DMS53 treated with DMSO at 0.1 percent for 48 hours (cell line): ENCODE data around the gene ACTG1.

Experiments used
- DNase-seq: peaks from one replicate; lab custom pipeline; 2025; ENCODE audit not compliant: unreplicated experiment; lab: John Stamatoyannopoulos, UW

The ACTG1 gene

DNA sequence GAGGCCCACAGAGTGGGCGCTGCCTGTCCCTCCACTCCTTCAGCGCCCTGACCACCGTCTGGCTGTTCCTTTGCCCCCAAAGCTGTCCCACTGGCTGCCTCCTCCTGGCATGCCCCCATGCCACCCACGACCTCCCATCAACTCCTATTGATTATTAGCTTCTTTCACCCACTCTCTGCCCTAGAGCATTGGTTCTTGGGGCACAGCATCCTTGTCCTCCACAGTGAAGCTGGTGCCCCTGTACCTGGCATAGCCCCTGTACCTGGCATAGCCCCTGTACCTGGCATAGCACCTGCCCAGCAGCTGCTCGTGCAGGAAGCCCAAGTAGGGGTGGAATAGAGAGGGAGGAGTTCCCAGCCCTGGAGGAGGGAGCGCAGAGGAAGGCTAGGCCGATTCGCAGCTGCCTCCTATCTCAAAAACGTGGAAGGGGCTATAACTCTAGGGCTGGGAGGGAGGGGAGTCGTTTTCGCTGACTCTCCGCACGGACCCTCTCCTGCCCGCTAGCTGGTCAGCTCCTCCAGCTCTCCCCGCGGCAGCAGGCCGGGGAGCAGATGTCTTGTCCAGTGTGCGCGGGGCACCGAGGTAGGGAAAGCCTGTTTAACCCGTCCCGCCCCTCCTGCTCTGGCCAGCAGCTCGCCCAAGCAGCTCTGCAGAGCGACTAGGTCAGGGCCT, 5.7 kb upstream of the ACTG1 start:
- peak; percentile 84 for DNase-seq

DNA sequence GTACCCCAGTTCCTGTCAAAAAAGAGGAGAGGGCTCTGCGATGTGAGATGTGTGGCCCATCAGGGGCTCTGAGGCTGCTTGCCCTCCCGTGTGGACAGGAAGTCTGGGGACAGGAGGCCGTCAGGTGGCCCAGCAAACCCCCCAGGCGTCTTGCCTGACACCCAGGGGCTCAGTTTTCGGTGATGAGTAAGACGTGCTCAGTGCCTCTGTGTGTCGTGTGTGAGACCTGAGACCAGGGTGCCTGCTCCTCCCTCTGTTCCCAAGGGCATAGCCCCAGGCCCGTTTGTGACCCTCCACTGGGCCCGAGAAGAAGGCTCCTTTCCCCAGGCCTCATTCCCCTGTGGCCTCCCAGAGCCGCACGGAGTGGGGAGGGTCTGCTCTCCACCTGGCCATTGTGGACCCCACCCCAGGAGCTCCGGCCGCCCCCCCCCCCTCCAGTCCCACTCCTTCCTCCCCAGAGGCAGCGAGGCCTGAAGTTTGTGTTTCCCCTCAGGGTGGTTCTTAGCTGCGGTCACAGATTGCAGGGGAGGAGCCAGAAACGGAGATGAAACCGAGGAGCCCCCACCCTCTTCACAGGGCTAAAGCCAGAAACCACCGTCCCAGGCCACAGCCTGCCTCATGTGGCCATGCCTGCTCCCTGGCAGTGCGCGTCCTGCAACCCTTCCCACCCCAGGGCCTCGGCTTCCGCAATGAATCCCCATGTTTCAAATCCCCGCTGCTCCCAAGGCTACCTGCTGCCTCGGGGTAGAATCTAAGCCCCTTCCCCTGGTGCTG, 4.9 kb upstream of the ACTG1 start:
- DNase-seq: no peak

DNA sequence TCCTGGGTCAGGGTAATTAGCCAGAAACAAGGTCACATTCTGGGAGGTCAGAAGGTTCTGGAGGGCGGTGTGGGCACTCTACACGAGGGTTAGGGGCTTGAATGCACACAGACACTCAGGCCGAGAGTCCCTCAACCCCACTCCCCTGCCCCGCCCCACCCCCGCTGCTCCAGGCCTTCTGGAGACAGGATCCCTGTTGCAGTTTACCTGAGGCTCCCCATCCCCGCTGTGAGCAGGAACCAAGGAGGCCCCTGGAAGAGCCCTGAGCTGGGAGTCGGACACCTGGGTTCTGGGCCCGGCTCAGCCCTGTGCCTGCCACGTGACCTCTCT, 4.4 kb upstream of the ACTG1 start:
- no peak for DNase-seq

DNA sequence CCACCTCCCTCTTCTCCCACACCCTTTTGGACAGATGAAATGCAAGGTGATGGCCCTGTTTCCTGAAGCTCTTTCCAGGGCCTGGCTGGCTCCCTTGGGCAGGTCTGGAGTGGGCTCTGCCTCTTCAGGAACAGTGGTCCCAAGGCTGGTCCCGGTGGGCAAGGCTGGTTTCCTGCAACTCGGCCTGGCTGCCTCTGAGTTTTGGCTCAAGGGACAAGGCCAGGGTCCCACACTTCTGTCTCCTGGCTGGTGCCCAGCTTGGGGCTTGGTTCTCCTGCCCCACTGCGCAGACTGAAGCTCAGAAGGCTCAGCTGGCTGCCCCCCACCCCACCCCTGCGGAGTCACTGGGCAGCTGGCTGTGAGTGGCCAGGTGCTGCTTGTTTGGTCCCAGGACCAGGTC, 3.8 kb upstream of the ACTG1 start:
- no peak for DNase-seq

- no peak for DNase-seq
These were observed 3.0 kb upstream of the ACTG1 start for GRCh38 chr17:81515530-81516041.

GRCh38 chr17:81514739-81515529, 2.3 kb upstream of the ACTG1 start:
- peak; percentile 79 for DNase-seq

DNA sequence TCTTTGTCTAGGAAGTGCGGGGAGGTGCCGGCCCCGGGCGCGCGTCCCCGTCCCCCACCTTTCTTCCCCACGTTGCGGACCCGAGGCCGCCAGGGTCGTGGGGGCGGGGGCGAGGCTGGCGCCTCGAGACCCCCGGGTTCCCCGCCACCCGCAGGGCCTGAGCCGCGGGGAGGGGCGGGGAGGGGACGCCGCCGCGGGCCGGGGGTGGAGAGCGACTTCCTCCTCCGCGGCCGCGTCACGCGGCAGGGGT, 1.8 kb upstream of the ACTG1 start:
- DNase-seq: no peak

DNA sequence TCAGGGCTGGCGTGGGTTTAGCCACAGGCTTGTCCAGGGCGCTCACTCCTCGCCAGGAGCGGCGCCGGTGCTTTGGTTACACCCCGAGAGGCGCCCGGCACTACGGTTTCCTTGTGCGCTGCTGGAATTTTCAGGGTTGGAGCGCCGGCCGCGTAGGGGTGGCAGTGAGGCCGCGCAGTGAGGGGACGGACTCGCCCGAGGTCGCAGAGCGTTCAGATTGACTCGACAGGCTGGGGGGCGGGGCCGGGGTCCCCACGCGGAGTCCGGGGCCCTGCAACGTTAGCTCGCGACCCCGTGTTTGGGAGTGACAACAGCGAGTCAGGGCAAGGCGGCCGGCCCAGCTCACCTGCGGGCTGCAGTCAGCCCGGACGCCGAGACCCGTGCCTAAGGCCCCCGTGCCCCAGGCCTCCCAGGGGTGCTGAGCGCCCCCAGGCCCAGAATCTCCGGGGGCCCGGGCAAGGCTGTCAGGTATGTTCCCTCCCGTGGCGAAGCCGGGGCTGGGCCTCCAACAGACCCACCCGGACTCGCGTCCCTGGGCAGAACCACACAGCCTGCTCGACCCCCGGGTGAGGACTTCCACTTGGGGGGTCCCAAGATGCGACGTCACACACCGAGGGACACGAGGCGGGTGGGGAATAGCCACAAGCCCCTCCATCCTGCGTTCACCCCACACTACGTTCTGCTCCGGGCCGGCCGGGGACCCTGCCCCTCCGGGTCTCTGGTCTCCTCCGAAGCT, 1.3 kb upstream of the ACTG1 start:
- DNase-seq: peak; percentile 74

- DNase-seq: peak; percentile 74
These were observed 763 bp upstream of the ACTG1 start for GRCh38 chr17:81513372-81513752.

GRCh38 chr17:81511804-81512561, 616 bp downstream of the ACTG1 start:
- DNase-seq: no peak

- no peak for DNase-seq
These were observed 1.1 kb downstream of the ACTG1 start for GRCh38 chr17:81511554-81511803.

- no peak for DNase-seq
These were observed 1.6 kb downstream of the ACTG1 start for GRCh38 chr17:81510785-81511553.

GRCh38 chr17:81509972-81510784, 2.4 kb downstream of the ACTG1 start:
- DNase-seq: no peak

GRCh38 chr17:81509207-81509971, 3.2 kb downstream of the ACTG1 start:
- peak; percentile 48 for DNase-seq

DNA sequence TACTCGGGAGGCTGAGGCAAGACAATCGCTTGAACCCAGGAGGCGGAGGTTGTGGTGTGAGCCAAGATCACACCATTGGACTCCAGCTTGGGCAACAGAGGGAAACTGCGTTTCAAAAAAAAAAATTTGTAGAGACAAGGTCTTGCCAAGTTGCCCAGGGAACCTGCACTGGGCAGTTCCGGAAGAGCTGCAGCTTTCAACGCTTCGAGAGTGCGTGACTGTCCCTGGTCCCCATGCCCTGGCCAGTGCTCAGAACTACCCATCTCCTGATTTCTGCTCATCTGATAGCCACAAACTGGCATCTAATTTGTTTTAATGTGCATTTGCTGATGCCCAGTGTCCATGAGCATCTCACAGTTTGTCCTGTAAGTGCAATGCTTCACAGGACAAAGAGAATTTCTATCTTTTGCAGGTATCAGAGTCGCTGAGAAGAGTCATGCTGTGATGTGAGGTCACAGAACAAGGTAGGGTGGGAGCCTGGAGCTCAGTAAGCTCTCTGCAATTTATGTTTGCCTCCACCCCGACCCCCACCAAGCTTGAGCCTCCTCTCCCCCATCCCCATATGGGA, 3.9 kb downstream of the ACTG1 start:
- DNase-seq: peak; percentile 48

GRCh38 chr17:81503619-81504018, 9.0 kb downstream of the ACTG1 start:
- no peak for DNase-seq

GRCh38 chr17:81502471-81503017, 10.1 kb downstream of the ACTG1 start:
- no peak for DNase-seq

GRCh38 chr17:81500047-81500446, 12.6 kb downstream of the ACTG1 start:
- DNase-seq: no peak
